PC-3 (cell line): ENCODE results near the gene PFKFB3. TPM values are rescaled to one million over a fixed set of nuclear protein-coding genes. Genes with fewer than 3 reads are reported as not detected.

Experiments
- ATAC-seq: fragments of 200-7000 bp; cut with Tn5 transposase; 2 replicates; pipeline ENCODE4 v1.9.1; 2020; ENCODE audit warnings: mild to moderate bottlenecking, moderate library complexity
- BruUV-seq: library from RNA; stranded (reverse); fragments of 400-500 nt; replicated peaks from 2 replicates; lab custom pipeline; 2021; lab: Mats Ljungman, UMichigan
- CTCF ChIA-PET: fragments of 300-600 bp; sonication (Branson Sonifier 250); formaldehyde crosslinking; loops from one replicate; lab custom pipeline; 2022; ENCODE audit warnings: antibody characterized with exemption; lab: Charles Lee
- POLR2A ChIA-PET: fragments of 300-600 bp; sonication (Branson Sonifier 250); formaldehyde crosslinking; loops from one replicate; lab custom pipeline; 2022; ENCODE audit warnings: antibody characterized with exemption; ENCODE audit not compliant: unreplicated experiment; lab: Charles Lee
- DNase-seq: peaks from one replicate; pipeline ENCODE4 v3.0.0-alpha.2; 2015
- H2AFZ ChIP-seq: fragments of 300-600 bp; sonication (generic); 2 replicates; pipeline ENCODE4 v1.6.0; 2016; ENCODE audit warnings: antibody characterized with exemption, low read length
- H3F3A ChIP-seq: fragments of 300-600 bp; sonication (generic); one replicate; pipeline ENCODE4 v1.6.0; 2017; ENCODE audit warnings: antibody characterized with exemption, low read length, control low read depth, mild to moderate bottlenecking; ENCODE audit not compliant: unreplicated experiment
- H3K27ac ChIP-seq: fragments of 300-600 bp; sonication (generic); 2 replicates; pipeline ENCODE4 v1.5.1; 2016; ENCODE audit warnings: mild to moderate bottlenecking, low read length
- H3K27me3 ChIP-seq: fragments of 300-600 bp; sonication (generic); 2 replicates; pipeline ENCODE4 v1.6.1; 2016; ENCODE audit warnings: low read length, mixed read lengths
- H3K36me3 ChIP-seq: fragments of 300-600 bp; sonication (generic); 2 replicates; pipeline ENCODE4 v1.6.1; 2016; ENCODE audit warnings: low read depth, mixed run types, low read length, mixed read lengths
- H3K4me1 ChIP-seq: fragments of 300-600 bp; sonication (generic); 2 replicates; pipeline ENCODE4 v1.5.1; 2016; ENCODE audit warnings: low read length; ENCODE audit not compliant: insufficient read depth
- H3K4me2 ChIP-seq: fragments of 300-600 bp; sonication (generic); 2 replicates; pipeline ENCODE4 v1.6.0; 2016; ENCODE audit warnings: low read length
- H3K4me3 ChIP-seq: fragments of 300-600 bp; sonication (generic); 2 replicates; pipeline ENCODE4 v1.5.1; 2016; ENCODE audit warnings: mild to moderate bottlenecking, low read length, mixed read lengths
- H3K79me2 ChIP-seq: fragments of 300-600 bp; sonication (generic); 2 replicates; pipeline ENCODE4 v1.6.1; 2017; ENCODE audit warnings: low read length, mixed read lengths
- H3K9ac ChIP-seq: fragments of 300-600 bp; sonication (generic); 2 replicates; pipeline ENCODE4 v1.6.0; 2016; ENCODE audit warnings: mild to moderate bottlenecking, low read length
- H3K9me2 ChIP-seq: fragments of 300-600 bp; sonication (generic); replicated peaks from 2 replicates; pipeline ENCODE4 v1.6.1; 2016; ENCODE audit warnings: mixed run types, low read length, mixed read lengths
- H3K9me3 ChIP-seq: fragments of 300-600 bp; sonication (generic); 2 replicates; pipeline ENCODE4 v1.6.1; 2016; ENCODE audit warnings: low read length, mixed read lengths
- H4K20me1 ChIP-seq: fragments of 300-600 bp; sonication (generic); 2 replicates; pipeline ENCODE4 v1.6.1; 2016; ENCODE audit warnings: low read length, mixed read lengths
- CTCF ChIP-seq: fragments of 300-600 bp; sonication (generic); conservative IDR thresholded peaks from 2 replicates; pipeline ENCODE4 v1.5.1; 2017; ENCODE audit warnings: antibody characterized with exemption, low read depth, mild to moderate bottlenecking, low read length
- EZH2 ChIP-seq: fragments of 300-600 bp; sonication (generic); IDR thresholded peaks from one replicate; pipeline ENCODE4 v1.6.1; 2017; ENCODE audit warnings: antibody characterized with exemption, mild to moderate bottlenecking, low read length; ENCODE audit not compliant: unreplicated experiment
- EZH2phosphoT487 ChIP-seq: fragments of 300-600 bp; sonication (generic); IDR thresholded peaks from 2 replicates; pipeline ENCODE4 v1.6.1; 2018; ENCODE audit warnings: mild to moderate bottlenecking, antibody characterized with exemption, low read length, borderline replicate concordance
- intact Hi-C: fragments of 100-400 bp; cut with micrococcal nuclease; formaldehyde crosslinking; loops from 2 replicates; pipeline ENCODE4 v1.9.0; 2023
- total RNA-seq: library from RNA; depleted of rRNA; stranded (reverse); fragments of >200 nt; gene quantifications from 2 replicates; pipeline ENCODE4 v1.2.3, GENCODE V29; 2014

Gene PFKFB3
- total RNA-seq, 1 experiment from 2014 or later, result 19.5 TPM

DNA sequence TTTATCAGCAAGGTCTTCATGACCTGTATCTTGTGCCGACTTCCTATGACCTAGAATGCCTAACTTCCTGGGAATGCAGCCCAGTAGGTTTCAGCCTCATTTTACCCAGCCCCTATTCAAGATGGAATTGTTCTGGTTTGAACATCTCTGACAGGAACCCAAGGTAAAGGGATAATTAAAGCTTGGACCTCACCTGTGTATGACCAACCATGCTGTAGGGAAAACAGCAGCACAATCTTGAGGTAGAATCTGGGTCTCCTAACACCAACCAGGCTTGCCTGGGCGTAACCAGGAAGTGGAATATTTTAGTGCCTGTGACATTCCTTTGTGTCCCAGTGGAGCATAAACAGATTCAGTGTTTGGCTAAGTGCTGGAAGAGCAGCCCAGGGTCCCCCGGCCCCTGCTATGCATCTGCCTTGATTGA is 94.1 kb downstream of the PFKFB3 start:
- Histone ChIP-seq H3K27me3 (no peaks in the 10 kb centered on the region), H3K79me2 (no peaks in the 10 kb centered on the region), H3K4me3 (no peak overlapping the region), H3K9ac (no peak overlapping the region), H4K20me1 (no peaks in the 10 kb centered on the region), H3K4me2 (no peak overlapping the region), H2AFZ (no peak overlapping the region), H3K9me2 (no peaks in the 10 kb centered on the region), H3K36me3 (no peaks in the 10 kb centered on the region), H3K9me3 (no peaks in the 10 kb centered on the region), H3F3A (no peaks in the 10 kb centered on the region), H3K27ac (no peak overlapping the region), H3K4me1 (peaks cover 28% of the 10 kb centered on the region)
- no TSS peak for BruUV-seq
- DNase-seq, result no peak
- no peak for ATAC-seq
- TF ChIP-seq EZH2, result no peak
- TF ChIP-seq EZH2phosphoT487, result no peak
- TF ChIP-seq CTCF, result no peak
- intact Hi-C loops, result no loop called here
- ChIA-PET CTCF (no interaction called here), POLR2A (interaction anchor here (0.5 kb wide), 1 partner anchor 18 kb away, joined by 3 read pairs; no protein-coding TSS in a partner anchor)

GRCh38 chr10:6297522-6297921 is 94.8 kb downstream of the PFKFB3 start:
- Histone ChIP-seq H3K36me3 (no peaks in the 10 kb centered on the region), H3K4me1 (peaks cover 29% of the 10 kb centered on the region), H3K9me3 (no peaks in the 10 kb centered on the region), H3K4me2 (no peak overlapping the region), H4K20me1 (no peaks in the 10 kb centered on the region), H3K27me3 (no peaks in the 10 kb centered on the region), H3K4me3 (no peak overlapping the region), H3K79me2 (no peaks in the 10 kb centered on the region), H3F3A (no peaks in the 10 kb centered on the region), H3K9me2 (no peaks in the 10 kb centered on the region), H2AFZ (no peak overlapping the region), H3K9ac (no peak overlapping the region), H3K27ac (no peak overlapping the region)
- TF ChIP-seq EZH2phosphoT487 (no peak), CTCF (no peak), EZH2 (no peak)
- BruUV-seq, result no TSS peak
- DNase-seq (no peak), ATAC-seq (no peak)
- intact Hi-C loops, result no loop called here
- ChIA-PET CTCF (no interaction called here), POLR2A (interaction anchor here (0.5 kb wide), 1 partner anchor 19 kb away, joined by 3 read pairs; no protein-coding TSS in a partner anchor)

- H3K36me3 ChIP-seq, result no peaks in the 10 kb centered on the region
- no peaks in the 10 kb centered on the region for H3K79me2 ChIP-seq
- no peak overlapping the region for H2AFZ ChIP-seq
- H3K9me3 ChIP-seq, result no peaks in the 10 kb centered on the region
- ATAC-seq (peak; percentile 10; the same call in 1 of the 2 replicates), DNase-seq (peak; percentile 36)
- TF ChIP-seq EZH2 (no peak), CTCF (no peak), EZH2phosphoT487 (no peak)
- ChIA-PET CTCF (no interaction called here), POLR2A (no interaction called here)
- no peaks in the 10 kb centered on the region for H3K27me3 ChIP-seq
- intact Hi-C loops, result no loop called here
- no peak overlapping the region for H3K4me2 ChIP-seq
- no peak overlapping the region for H3K4me3 ChIP-seq
- H4K20me1 ChIP-seq, result no peaks in the 10 kb centered on the region
- H3K4me1 ChIP-seq, result peaks cover 29% of the 10 kb centered on the region
- no peak overlapping the region for H3K27ac ChIP-seq
- BruUV-seq, result no TSS peak
- no peaks in the 10 kb centered on the region for H3F3A ChIP-seq
- no peak overlapping the region for H3K9ac ChIP-seq
- H3K9me2 ChIP-seq, result no peaks in the 10 kb centered on the region
Observed at GRCh38 chr10:6297951-6298381, 95.2 kb downstream of the PFKFB3 start.
